ENCODE measurements around the gene MRPL9. TPM values are rescaled to one million over a fixed set of nuclear protein-coding genes. Genes with fewer than 3 reads are reported as not detected.

The MRPL9 gene
- total and polyA plus RNA-seq, 4 donors, result 59.1 to 91.3 (median 86.5) TPM

GRCh38 chr1:151715726-151716404, 47.4 kb downstream of the MRPL9 start:
- 13% methylated on average over 16 of the region's 17 CpGs for WGBS (ENCODE audit: insufficient coverage)
- Histone ChIP-seq H3K27me3 (ENCODE audit: control insufficient read depth, insufficient read depth, low read length) (peaks cover 7% of the 10 kb centered on the region), H3K36me3 (ENCODE audit: control insufficient read depth, insufficient read depth, low read length) (peaks cover 18% of the 10 kb centered on the region), H3K4me1 (ENCODE audit: control insufficient read depth, insufficient read depth, low read length) (peaks cover 72% of the 10 kb centered on the region), H3K27ac (ENCODE audit: low read depth, low read length) (no peak overlapping the region), H3K9me3 (ENCODE audit: control insufficient read depth, insufficient read depth, low read length) (no peaks in the 10 kb centered on the region), H3K4me3 (ENCODE audit: low read depth, low read length) (peak overlapping the region; percentile 40)
- peak in 2 of 6 donors; percentile 85 to 89 for DNase-seq (ENCODE audit: low read depth in 4 of 6, low spot score in 6 of 6)

GRCh38 chr1:151714820-151715725, 48.2 kb downstream of the MRPL9 start:
- DNase-seq (ENCODE audit: low read depth in 4 of 6, low spot score in 6 of 6), result no peak
- 56% methylated on average over 7 of the region's 10 CpGs for WGBS (ENCODE audit: insufficient coverage)
- Histone ChIP-seq H3K27me3 (ENCODE audit: control insufficient read depth, insufficient read depth, low read length) (peaks cover 7% of the 10 kb centered on the region), H3K9me3 (ENCODE audit: control insufficient read depth, insufficient read depth, low read length) (no peaks in the 10 kb centered on the region), H3K36me3 (ENCODE audit: control insufficient read depth, insufficient read depth, low read length) (peaks cover 18% of the 10 kb centered on the region), H3K4me1 (ENCODE audit: control insufficient read depth, insufficient read depth, low read length) (peaks cover 80% of the 10 kb centered on the region), H3K27ac (ENCODE audit: low read depth, low read length) (no peak overlapping the region), H3K4me3 (ENCODE audit: low read depth, low read length) (peak overlapping the region; percentile 40)

GRCh38 chr1:151713874-151714273, 49.4 kb downstream of the MRPL9 start:
- no peak overlapping the region for H3K27ac ChIP-seq (ENCODE audit: low read depth, low read length)
- no CpG with 5 or more reads among the region's 2 CpGs for WGBS (ENCODE audit: insufficient coverage)
- no peak overlapping the region for H3K4me3 ChIP-seq (ENCODE audit: low read depth, low read length)
- no peaks in the 10 kb centered on the region for H3K9me3 ChIP-seq (ENCODE audit: control insufficient read depth, insufficient read depth, low read length)
- H3K4me1 ChIP-seq (ENCODE audit: control insufficient read depth, insufficient read depth, low read length), result peaks cover 91% of the 10 kb centered on the region
- H3K36me3 ChIP-seq (ENCODE audit: control insufficient read depth, insufficient read depth, low read length), result peaks cover 28% of the 10 kb centered on the region
- no peak for DNase-seq (ENCODE audit: low read depth in 4 of 6, low spot score in 6 of 6)
- H3K27me3 ChIP-seq (ENCODE audit: control insufficient read depth, insufficient read depth, low read length), result peaks cover 7% of the 10 kb centered on the region

GRCh38 chr1:151713044-151713443, 50.3 kb downstream of the MRPL9 start:
- Histone ChIP-seq H3K27ac (ENCODE audit: low read depth, low read length) (no peak overlapping the region), H3K4me1 (ENCODE audit: control insufficient read depth, insufficient read depth, low read length) (peaks cover 86% of the 10 kb centered on the region), H3K4me3 (ENCODE audit: low read depth, low read length) (no peak overlapping the region), H3K27me3 (ENCODE audit: control insufficient read depth, insufficient read depth, low read length) (peaks cover 4% of the 10 kb centered on the region), H3K36me3 (ENCODE audit: control insufficient read depth, insufficient read depth, low read length) (peaks cover 33% of the 10 kb centered on the region), H3K9me3 (ENCODE audit: control insufficient read depth, insufficient read depth, low read length) (no peaks in the 10 kb centered on the region)
- WGBS (ENCODE audit: insufficient coverage), result 75% methylated on average over 2 of the region's 2 CpGs
- no peak for DNase-seq (ENCODE audit: low read depth in 4 of 6, low spot score in 6 of 6)

- H3K27ac ChIP-seq (ENCODE audit: low read depth, low read length), result no peak overlapping the region
- peaks cover 75% of the 10 kb centered on the region for H3K4me1 ChIP-seq (ENCODE audit: control insufficient read depth, insufficient read depth, low read length)
- WGBS (ENCODE audit: insufficient coverage), result 54% methylated on average over 10 of the region's 10 CpGs
- no peaks in the 10 kb centered on the region for H3K27me3 ChIP-seq (ENCODE audit: control insufficient read depth, insufficient read depth, low read length)
- no peaks in the 10 kb centered on the region for H3K9me3 ChIP-seq (ENCODE audit: control insufficient read depth, insufficient read depth, low read length)
- DNase-seq (ENCODE audit: low read depth in 4 of 6, low spot score in 6 of 6), result no peak
- peaks cover 43% of the 10 kb centered on the region for H3K36me3 ChIP-seq (ENCODE audit: control insufficient read depth, insufficient read depth, low read length)
- H3K4me3 ChIP-seq (ENCODE audit: low read depth, low read length), result no peak overlapping the region
Measured at GRCh38 chr1:151711951-151712350, 51.3 kb downstream of the MRPL9 start.

- H3K36me3 ChIP-seq (ENCODE audit: control insufficient read depth, insufficient read depth, low read length), result peaks cover 50% of the 10 kb centered on the region
- no peaks in the 10 kb centered on the region for H3K9me3 ChIP-seq (ENCODE audit: control insufficient read depth, insufficient read depth, low read length)
- H3K4me1 ChIP-seq (ENCODE audit: control insufficient read depth, insufficient read depth, low read length), result peaks cover 69% of the 10 kb centered on the region
- no peak overlapping the region for H3K4me3 ChIP-seq (ENCODE audit: low read depth, low read length)
- H3K27ac ChIP-seq (ENCODE audit: low read depth, low read length), result no peak overlapping the region
- WGBS (ENCODE audit: insufficient coverage), result 79% methylated on average over 14 of the region's 21 CpGs
- H3K27me3 ChIP-seq (ENCODE audit: control insufficient read depth, insufficient read depth, low read length), result no peaks in the 10 kb centered on the region
- DNase-seq (ENCODE audit: low read depth in 4 of 6, low spot score in 6 of 6), result no peak
Measured at GRCh38 chr1:151711044-151711800, 52.1 kb downstream of the MRPL9 start.

GRCh38 chr1:151710187-151710840, 53.0 kb downstream of the MRPL9 start:
- WGBS (ENCODE audit: insufficient coverage), result 0% methylated on average over 2 of the region's 15 CpGs
- H3K27ac ChIP-seq (ENCODE audit: low read depth, low read length), result peak overlapping the region; percentile 15
- peak in 5 of 6 donors; percentile 71 to 97 (median 82) for DNase-seq (ENCODE audit: low read depth in 4 of 6, low spot score in 6 of 6)
- peaks cover 58% of the 10 kb centered on the region for H3K36me3 ChIP-seq (ENCODE audit: control insufficient read depth, insufficient read depth, low read length)
- H3K4me3 ChIP-seq (ENCODE audit: low read depth, low read length), result no peak overlapping the region
- H3K27me3 ChIP-seq (ENCODE audit: control insufficient read depth, insufficient read depth, low read length), result no peaks in the 10 kb centered on the region
- no peaks in the 10 kb centered on the region for H3K9me3 ChIP-seq (ENCODE audit: control insufficient read depth, insufficient read depth, low read length)
- H3K4me1 ChIP-seq (ENCODE audit: control insufficient read depth, insufficient read depth, low read length), result peaks cover 61% of the 10 kb centered on the region
